SK-MEL-5 (cell line): Measurements from ENCODE around the gene FNBP1. TPM values are rescaled to one million over a fixed set of nuclear protein-coding genes. Genes with fewer than 3 reads are reported as not detected.

Source experiments
- DNase-seq: peaks from one replicate; pipeline ENCODE4 v3.0.0-alpha.2; 2016; ENCODE audit warnings: low read depth, low spot score
- in situ Hi-C: cut with HindIII; loops from 2 replicates; pipeline ENCODE4 v1.10.0; 2016; ENCODE audit warnings: low sequenced_read_pairs, high pct_unique_total_duplicates, low pct_unique_long_range_greater_than_20kb
- total RNA-seq: library from RNA; depleted of rRNA; stranded (reverse); fragments of >200 nt; shearing (Covaris generic); gene quantifications from 2 replicates; pipeline ENCODE4 v1.2.3, GENCODE V29; 2014

The FNBP1 gene
- total RNA-seq, 1 experiment from 2014 or later: 18.6 TPM

- in situ Hi-C loops: no loop called here
- DNase-seq: no peak
These were observed 121.1 kb downstream of the FNBP1 start for GRCh38 chr9:129921905-129922304.

DNA sequence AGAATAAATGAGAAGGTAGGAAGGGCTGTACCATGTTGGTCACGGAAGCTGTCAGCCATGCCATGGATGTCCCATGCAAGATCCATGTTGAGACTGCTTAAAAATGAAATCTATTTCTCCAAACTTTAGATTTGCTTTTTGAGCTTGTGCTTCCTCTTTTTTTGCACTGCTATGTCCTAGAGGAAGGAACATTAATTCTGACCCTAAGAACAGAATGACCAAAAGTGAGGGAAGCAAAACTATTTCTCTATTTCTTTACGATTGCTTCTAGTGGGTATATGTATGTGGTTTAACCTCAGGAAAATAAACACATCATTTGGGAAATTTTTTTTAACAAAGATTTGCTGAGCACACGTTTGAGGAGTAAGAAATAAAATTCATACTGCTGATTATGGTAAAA lies 123.1 kb downstream of the FNBP1 start:
- in situ Hi-C loops: no loop called here
- no peak for DNase-seq

- in situ Hi-C loops: no loop called here
- no peak for DNase-seq
These were observed 123.7 kb downstream of the FNBP1 start for GRCh38 chr9:129919277-129919676.

- in situ Hi-C loops: no loop called here
- no peak for DNase-seq
These were observed 124.6 kb downstream of the FNBP1 start for GRCh38 chr9:129918296-129918950.

- in situ Hi-C loops: no loop called here
- no peak for DNase-seq
These were observed 126.3 kb downstream of the FNBP1 start for GRCh38 chr9:129916707-129917106.

DNA sequence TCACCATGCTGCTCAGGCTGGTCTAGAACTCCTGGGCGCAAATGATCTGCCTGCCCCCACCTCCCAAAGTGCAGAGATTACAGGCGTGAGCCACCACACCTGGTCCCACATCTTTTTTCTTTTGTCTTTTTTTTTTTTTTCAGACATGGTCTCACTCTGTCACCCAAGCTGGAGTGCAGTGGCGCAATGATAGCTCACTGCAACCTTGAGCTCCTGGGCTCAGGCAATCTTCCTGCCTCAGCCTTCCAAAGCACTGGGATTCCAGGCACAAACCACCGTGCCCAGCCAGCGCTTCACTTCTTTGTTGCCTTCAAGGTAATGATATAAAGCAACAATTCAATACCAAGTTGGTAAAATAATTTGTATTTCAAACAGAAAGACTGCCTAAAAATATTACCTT lies 128.9 kb downstream of the FNBP1 start:
- in situ Hi-C loops: no loop called here
- DNase-seq: no peak

GRCh38 chr9:129910628-129911567 lies 132.1 kb downstream of the FNBP1 start:
- in situ Hi-C loops: no loop called here
- DNase-seq: peak; percentile 55

GRCh38 chr9:129909851-129910250 lies 133.1 kb downstream of the FNBP1 start:
- in situ Hi-C loops: no loop called here

DNA sequence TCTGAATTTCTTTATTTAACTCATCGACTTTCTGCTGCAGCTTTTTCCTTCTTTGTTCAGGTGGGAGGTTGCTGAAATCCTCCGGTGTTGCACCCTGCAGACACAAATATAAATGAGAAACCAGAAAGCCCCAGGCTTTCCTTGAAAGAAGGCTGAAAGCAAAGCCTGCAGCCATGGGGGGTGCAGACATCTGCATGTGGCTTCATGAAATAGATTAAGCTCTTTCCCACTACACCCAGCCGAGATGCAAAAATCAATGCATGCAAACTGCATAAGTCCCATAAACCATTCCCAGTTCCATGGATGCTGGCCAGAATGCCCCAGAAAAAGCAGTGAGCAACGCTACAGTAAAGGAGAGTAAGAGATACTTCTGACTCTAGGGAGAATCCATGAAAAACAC lies 134.1 kb downstream of the FNBP1 start:
- no peak for DNase-seq
- in situ Hi-C loops: no loop called here

More at GRCh38 chr9:129909851-129910250, 133.1 kb downstream of the FNBP1 start:
- DNase-seq: no peak

GRCh38 chr9:129907201-129907600 lies 135.8 kb downstream of the FNBP1 start:
- no peak for DNase-seq
- in situ Hi-C loops: no loop called here

DNA sequence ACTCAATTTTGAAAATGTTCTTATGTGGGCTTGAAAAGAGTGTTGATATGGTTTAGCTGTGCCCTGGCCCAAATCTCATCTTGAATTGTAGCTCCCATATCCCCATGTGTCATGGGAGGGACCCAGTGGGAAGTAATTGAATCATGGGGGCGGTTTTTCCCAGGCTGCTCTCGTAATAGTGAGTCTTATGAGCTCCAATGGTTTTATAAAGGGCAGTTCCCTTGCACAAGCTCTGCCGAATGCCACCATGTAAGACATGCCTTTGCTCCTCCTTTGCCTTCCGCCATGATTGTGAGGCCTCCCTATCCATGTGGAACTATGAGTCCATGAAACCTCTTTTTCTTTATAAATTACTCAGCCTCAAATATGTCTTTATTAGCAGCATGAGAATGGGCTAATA lies 136.7 kb downstream of the FNBP1 start:
- in situ Hi-C loops: no loop called here
- DNase-seq: no peak

GRCh38 chr9:129904734-129905133 lies 138.3 kb downstream of the FNBP1 start:
- no peak for DNase-seq
- in situ Hi-C loops: no loop called here

- in situ Hi-C loops: no loop called here
- no peak for DNase-seq
These were observed 140.3 kb downstream of the FNBP1 start for GRCh38 chr9:129902740-129903134.

GRCh38 chr9:129901993-129902739 lies 140.8 kb downstream of the FNBP1 start:
- DNase-seq: no peak
- in situ Hi-C loops: no loop called here

- in situ Hi-C loops: no loop called here
- DNase-seq: peak; percentile 30
These were observed 142.5 kb downstream of the FNBP1 start for GRCh38 chr9:129900263-129901027.

- in situ Hi-C loops: no loop called here
These were observed 143.4 kb downstream of the FNBP1 start for GRCh38 chr9:129899620-129900019.

GRCh38 chr9:129898185-129898584 lies 144.8 kb downstream of the FNBP1 start:
- in situ Hi-C loops: no loop called here
- peak; percentile 34 for DNase-seq

More at GRCh38 chr9:129899620-129900019, 143.4 kb downstream of the FNBP1 start:
- no peak for DNase-seq
